HL-60/S4 treated with phorbol 12-myristate 13-acetate at 8.2 ng/mL for 4 days and 3 days (cell line): ENCODE data around the gene MAGI2.
"Not testable (repeated sequence)": the region's sequence is repeated elsewhere in the genome, so short reads cannot be mapped to it uniquely, and the experiment has no call there.

Experiments used
- in situ Hi-C: fragments of 300-500 bp; cut with MboI; formaldehyde crosslinking; loops from 2 replicates; pipeline ENCODE4 v1.15.0; 2022; ENCODE audit warnings: low sequenced_read_pairs

Gene MAGI2

DNA sequence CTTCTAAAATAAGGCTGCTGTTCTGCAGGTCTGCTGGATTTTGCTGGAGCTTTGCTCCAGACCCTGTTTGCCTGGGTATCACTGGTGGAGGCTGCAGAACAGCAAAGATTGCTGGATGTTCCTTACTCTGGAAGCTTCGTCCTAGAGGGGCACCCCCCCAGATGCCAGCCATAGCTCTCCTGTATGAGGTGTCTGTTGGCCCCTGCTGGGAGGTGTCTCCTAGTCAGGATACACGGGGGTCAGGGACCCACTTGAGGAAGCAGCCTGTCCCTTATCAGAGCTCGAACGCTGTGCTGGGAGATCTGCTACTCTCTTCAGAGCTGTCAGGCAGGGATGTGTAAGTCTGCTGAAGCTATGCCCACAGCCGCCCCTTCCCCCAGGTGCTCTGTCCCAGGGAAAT is 382.3 kb downstream of the MAGI2 start:
- in situ Hi-C loops, result not testable (repeated sequence)

DNA sequence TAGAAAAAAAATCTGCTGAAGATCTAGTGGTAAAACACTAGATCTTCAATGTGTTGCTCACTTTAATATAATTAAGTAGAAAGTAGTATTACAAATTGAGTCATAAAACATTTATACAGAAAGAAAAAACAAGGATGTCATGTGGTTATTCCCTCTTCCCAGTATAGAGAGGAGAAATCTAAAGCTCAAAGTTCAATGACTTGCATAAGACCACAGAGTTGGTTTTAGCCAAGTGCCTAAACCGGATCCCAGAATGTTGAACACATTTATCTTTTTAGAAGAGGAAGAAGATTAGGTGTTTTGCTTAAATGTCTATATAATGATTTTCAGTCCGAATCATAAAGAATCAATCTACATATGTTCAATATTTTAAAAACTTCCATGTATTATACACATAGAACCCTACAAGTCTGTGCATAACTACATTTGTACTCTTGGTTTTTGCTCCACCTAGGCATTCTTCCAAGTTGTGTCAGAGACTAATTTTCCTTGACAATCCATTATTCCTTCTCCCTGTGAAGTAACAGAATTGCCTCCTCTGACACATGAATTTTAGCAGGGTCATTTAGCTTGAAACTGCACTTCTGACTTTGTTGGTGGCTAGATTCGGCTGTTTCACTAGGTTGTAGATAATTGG is 389.2 kb downstream of the MAGI2 start:
- in situ Hi-C loops, result no loop called here

DNA sequence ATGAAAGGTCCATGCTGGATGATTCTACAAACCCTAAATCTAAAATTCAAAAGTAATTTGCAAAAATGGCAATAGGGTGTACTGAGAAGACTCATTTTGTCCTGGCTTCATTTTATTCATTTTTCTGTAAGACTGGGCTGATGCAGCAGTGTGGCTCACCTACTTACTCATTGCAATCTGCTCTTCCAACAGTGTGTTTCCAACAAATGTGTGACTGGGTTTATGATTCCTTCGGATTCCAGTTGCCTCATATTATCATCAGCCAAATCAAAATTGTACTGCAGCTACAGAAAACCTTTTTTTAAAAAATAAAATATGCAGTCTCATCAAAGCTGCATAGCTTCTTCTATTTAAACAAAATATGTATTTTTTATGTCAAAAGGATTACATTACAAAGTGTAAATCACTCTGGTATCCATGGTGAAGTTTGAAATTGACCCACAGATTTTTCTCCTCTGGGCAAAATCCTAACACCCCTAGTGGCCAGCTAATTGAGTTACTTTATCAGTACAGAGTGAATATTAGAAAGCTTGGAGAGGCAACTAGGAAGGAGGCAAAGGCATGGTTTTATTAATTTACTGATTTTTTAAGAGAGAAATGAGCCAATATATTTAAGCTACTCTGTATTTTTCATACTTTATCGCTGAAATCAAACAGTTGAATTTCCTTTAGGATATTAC is 390.3 kb downstream of the MAGI2 start:
- in situ Hi-C loops, result no loop called here

DNA sequence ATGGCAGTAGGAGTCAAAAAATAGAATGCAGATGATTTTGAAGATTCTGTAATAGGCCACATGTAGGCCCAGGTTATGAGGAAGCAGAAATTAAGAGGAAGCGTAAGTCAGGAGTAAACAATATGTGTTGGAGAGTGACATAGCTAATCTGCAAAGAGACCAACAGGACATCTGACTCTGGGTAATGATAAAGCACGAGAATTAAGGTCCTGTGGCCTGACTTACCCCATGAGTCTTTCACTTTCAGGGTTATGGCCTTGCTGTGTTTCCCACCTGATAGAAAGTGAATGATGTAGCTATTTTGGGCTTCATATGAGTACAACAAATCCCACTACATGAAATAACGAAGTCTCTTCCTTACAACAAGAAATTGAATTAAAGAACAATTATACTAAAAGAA is 393.0 kb downstream of the MAGI2 start:
- in situ Hi-C loops, result no loop called here

GRCh38 chr7:79055722-79056415 is 397.6 kb downstream of the MAGI2 start:
- in situ Hi-C loops, result no loop called here

DNA sequence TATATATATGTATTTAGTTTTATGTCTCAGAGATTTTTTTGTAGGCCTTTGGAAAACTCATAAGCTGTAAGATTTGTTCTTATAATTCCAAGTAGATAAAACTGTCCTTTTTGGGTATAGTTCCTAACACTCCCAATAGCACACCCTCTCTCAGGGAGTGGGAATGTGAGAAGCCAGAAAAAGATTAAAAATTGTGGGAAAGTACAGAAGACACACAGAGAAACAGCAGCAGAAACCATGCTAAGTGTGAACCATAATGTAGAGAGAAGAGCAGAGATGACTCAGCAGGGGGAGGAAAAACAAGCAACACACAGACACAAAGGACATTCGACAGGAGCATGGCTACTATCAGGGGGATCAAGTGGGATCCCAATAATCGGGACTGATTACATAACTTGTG is 401.6 kb downstream of the MAGI2 start:
- in situ Hi-C loops, result no loop called here

DNA sequence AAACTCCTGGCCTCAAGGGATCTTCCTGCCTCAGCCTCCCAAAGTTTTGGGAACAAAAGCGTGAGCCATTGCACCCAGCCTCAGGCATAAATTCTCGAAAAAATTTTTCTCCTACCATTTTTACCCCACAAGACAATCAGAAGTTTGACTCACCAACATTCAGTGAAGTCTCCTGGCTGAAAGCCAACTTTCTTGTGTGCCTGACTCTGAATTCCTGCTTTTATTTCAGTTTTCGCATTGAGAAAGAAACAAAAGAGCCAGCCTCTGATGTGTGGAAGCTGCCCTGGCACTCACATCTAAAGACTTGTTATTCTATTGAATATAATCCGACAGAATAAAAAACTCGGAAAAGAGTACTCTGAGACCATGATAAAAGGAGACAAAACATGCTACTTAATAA is 402.9 kb downstream of the MAGI2 start:
- in situ Hi-C loops, result no loop called here

GRCh38 chr7:79046061-79046460 is 407.4 kb downstream of the MAGI2 start:
- in situ Hi-C loops, result no loop called here

GRCh38 chr7:79037001-79037400 is 416.5 kb downstream of the MAGI2 start:
- in situ Hi-C loops, result no loop called here

DNA sequence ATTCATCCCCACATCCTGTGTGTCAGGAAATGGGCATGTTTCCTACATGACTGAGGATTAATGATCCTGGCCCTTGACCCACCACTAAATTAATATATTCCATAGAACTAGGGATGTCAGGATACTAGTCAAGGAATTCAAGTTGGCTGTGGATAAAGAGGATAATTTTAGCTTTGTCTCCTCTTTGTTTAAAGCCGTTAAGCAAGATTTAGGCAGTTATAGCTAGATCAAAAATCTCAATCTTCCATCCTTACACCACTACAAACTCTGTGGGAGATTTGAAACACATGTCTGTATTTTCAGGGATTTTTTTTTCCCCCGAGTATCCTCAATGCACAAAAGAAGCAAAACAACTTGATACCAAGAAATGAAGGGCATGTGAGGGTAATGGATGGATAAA is 417.1 kb downstream of the MAGI2 start:
- in situ Hi-C loops, result no loop called here

- in situ Hi-C loops, result no loop called here
These were observed 417.6 kb downstream of the MAGI2 start for GRCh38 chr7:79035858-79036257.

- in situ Hi-C loops, result no loop called here
These were observed 418.7 kb downstream of the MAGI2 start for GRCh38 chr7:79034730-79035129.

GRCh38 chr7:79019711-79020110 is 433.8 kb downstream of the MAGI2 start:
- in situ Hi-C loops, result not testable (repeated sequence)

- in situ Hi-C loops, result no loop called here
These were observed 441.5 kb downstream of the MAGI2 start for GRCh38 chr7:79011921-79012320.

DNA sequence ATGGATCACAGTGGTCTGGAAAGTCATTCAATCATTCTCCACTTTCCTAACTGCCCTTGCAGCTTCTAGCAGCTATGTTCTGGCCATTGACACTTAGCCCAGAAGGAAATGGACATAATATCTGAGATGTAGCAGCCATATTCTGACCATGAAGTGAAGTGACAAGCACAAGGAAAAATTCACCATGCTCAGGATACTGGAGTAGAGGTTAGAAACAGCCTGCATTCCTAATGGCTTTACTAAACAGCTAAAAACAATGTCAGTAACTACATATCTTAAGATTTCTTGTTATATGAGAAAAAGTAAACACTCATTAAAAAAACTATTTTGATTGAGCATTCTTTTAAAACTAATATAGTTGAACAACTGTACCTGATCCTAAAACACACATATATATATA is 443.8 kb downstream of the MAGI2 start:
- in situ Hi-C loops, result no loop called here

GRCh38 chr7:79008786-79009185 is 444.7 kb downstream of the MAGI2 start:
- in situ Hi-C loops, result no loop called here

DNA sequence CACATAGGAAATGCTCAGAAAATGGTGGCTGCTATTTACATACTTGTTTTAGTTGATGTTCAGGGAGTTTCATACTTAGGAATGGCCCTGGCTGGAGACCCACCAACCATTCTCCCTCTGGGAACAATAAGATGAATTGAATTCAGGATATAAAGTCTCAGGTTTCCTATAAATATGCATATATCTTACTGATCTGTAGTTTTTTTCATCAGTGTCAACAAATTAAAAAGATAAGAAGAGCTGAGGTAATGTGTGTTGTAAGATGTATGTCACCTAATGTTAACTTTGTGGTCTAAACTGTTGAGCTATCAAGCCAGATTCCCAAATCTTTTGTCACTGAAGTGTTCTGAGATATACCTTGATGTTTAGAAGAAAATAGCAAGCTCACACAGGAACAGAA is 457.5 kb downstream of the MAGI2 start:
- in situ Hi-C loops, result no loop called here

DNA sequence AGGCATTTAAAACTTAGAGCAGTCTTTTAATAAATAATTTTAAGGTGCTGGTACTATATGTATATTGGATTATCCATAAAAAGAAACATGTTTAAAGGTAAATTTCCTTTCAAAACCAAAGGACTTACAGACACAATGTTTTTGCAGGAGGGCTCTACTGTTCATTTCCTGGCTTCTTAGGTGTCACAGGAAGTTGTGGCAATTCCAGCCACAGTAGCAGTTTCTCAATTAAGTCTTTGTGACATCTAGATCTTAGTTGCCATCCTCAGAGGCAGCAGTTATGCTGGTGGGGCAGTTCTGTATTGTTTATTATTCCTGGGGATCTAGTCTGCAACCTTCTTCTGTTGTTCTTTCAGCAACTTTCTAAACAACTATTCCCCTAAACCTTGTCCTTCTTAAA is 460.1 kb downstream of the MAGI2 start:
- in situ Hi-C loops, result no loop called here

DNA sequence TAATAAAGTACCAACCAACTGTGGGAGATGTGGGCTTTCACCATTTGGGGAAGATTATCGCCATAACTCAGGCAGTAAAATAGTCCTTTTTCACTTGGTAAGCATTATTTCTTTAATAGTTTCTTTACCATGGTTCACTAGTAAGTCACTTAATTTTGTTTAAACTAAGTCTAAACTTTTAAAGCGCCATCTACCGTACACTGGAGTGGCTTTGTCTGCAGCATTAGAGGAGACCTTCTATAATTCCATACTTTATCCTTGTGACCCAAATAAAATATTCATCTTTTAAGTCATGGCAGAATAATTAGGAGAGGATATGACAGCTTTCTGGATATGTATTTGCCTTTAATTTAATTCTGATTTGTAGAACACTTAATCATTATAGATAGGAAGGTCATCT is 468.0 kb downstream of the MAGI2 start:
- in situ Hi-C loops, result no loop called here

DNA sequence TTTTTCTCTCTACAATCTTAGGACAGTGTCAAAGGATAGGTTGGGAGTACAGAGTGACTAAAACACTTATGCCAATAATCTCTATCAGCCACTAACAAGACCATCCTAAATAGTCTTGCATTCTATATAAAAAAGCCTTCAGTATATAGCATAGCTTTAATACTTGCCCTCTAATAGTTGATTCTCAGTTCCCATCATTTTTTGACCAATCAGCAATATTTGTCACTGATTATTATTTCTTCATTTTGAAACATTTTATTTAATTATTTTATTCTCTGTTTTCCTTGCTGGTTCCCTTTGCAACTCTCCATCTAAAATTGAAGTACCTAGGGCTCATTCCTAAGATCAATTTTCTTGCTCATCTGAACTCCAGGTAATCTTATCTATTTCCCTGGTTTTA is 470.0 kb downstream of the MAGI2 start:
- in situ Hi-C loops, result no loop called here

DNA sequence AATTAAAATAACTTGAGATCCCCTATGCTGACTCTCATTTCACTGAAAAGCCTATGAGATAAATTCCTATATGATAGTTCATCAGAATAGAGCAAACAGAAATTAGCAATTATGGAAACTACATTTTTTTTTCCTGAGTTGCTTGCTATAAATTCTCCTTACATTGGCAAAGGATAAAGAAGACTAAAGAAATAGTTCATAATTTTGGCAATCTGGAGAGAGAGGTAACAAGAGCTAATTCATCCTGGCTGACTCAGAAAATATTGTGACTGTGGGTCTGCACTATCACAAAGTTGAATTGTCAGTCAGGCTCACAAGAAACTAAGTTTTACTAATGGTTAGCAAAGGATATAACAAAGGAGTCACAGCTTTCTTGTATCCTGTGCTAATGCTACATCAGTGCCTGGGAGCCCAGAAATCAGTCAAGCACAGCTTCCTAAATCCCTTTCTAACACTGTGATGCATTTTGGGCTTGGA is 483.0 kb downstream of the MAGI2 start:
- in situ Hi-C loops, result no loop called here

- in situ Hi-C loops, result no loop called here
These were observed 484.5 kb downstream of the MAGI2 start for GRCh38 chr7:78968951-78969350.
